ENCODE data around the gene NDFIP2.

Gene NDFIP2

DNA sequence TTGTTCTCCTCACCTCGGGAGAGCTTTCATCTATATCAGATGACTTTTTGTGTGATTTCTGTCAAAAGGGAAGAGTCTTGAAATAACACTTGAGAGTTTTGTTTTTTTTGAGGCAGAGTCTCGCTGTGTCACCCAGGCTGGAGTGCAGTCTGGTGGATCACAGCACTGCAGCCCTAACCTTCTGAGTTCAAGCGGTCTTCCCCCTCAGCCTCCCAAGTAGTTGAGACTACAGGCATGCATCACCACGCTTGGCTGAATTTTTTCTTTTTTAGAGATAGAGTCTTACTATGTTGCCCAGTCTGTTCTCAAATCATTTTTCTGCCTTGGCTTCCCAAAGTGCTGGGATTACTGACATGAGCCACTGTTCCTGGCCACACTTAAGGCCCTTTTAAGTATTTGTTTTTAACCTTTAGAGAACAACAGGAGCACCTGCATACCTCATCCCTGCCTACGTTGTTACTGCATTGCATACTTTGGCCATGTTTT is 11.4 kb downstream of the NDFIP2 start:
- DNase-seq (ENCODE audit: insufficient read length, low spot score), result no peak
- no peak for FAIRE-seq

- no peak for DNase-seq (ENCODE audit: insufficient read length, low spot score)
- no peak for FAIRE-seq
Observed at GRCh38 chr13:79492918-79493594, 12.1 kb downstream of the NDFIP2 start.

- FAIRE-seq, result no peak
- no peak for DNase-seq (ENCODE audit: insufficient read length, low spot score)
Observed at GRCh38 chr13:79496188-79496587, 15.2 kb downstream of the NDFIP2 start.

- FAIRE-seq, result no peak
- no peak for DNase-seq (ENCODE audit: insufficient read length, low spot score)
Observed at GRCh38 chr13:79497064-79497463, 16.1 kb downstream of the NDFIP2 start.

- no peak for FAIRE-seq
- DNase-seq (ENCODE audit: insufficient read length, low spot score), result no peak
Observed at GRCh38 chr13:79497852-79498251, 16.9 kb downstream of the NDFIP2 start.

DNA sequence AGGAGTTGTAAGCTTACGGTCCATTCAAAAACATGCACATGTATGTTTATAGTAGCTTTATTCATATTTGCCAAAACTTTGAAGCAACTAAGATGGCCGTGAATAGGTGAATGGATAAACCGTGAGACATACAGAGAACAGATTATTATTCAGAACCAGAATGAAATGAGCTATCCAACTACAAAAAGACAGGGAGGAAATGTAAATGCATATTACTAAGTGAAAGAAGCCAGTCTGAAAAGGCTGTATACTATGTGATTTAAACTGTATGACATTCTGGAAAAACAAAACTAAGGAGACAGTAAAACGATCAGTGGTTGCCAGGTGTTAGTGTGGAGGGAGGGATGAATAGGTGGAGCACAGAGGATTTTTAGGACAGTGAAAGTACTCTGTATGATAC is 19.9 kb downstream of the NDFIP2 start:
- FAIRE-seq (no peak), DNase-seq (ENCODE audit: insufficient read length, low spot score) (no peak)

DNA sequence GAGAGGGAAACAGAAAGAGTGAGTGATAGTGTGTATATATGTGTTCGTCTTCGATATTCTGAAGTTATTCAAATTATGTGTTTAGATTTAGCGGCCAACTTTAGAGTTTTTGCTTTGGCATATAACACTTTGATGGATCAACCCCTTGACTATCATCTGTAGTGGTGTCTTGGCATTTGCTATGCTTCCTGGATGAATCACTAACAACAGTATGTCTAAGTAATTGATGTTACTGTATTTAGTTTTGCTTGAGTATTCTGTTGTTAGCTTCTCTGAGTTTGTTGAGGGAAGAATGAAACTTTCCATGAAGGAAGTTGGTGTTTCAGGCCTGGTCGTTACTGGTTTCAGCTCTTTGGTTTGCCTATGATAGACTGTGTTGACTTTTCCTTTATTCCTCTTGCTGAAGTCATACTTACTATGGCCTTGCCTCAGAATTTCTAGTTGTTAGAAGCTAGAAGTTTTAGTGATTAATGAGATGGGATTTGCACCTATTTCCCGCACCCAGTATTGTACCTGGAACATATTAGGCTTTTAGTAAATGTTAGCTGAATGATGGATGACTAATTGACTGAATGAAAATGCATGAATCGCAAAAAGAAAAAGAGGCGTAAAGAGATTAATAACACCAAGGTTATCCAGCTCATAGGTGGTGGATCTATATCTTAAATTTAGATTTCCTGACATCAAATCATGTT is 20.7 kb downstream of the NDFIP2 start:
- FAIRE-seq, result no peak
- no peak for DNase-seq (ENCODE audit: insufficient read length, low spot score)

DNA sequence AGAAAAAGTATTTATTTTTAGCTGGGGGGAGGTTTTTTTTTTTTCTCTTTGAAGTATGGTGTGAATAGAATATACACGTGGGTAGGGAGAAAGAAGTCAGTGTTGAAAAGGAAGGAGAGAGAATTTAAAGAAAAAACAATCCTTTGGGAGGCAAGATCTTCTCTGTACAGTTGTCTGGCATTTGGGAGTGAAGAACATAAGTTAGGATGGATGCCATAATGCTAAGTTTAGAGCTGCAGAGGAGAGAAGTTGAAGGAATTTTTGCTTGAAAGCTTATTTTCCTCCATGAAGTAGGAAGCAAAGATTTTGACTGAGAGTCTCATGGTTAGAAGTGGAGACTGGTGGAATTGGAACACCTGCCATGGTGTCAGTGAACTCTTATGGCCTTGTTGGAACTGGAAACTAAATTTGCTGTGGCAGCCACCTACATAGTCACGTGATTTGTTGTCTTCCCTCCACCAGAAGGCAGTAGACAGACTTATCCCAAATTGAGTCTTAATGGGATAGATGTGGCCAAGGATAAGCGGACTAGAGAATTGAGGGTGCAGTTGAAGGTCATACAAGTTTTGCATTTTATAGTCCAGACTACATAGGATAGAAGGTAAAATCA is 22.0 kb downstream of the NDFIP2 start:
- FAIRE-seq (no peak), DNase-seq (ENCODE audit: insufficient read length, low spot score) (no peak)

DNA sequence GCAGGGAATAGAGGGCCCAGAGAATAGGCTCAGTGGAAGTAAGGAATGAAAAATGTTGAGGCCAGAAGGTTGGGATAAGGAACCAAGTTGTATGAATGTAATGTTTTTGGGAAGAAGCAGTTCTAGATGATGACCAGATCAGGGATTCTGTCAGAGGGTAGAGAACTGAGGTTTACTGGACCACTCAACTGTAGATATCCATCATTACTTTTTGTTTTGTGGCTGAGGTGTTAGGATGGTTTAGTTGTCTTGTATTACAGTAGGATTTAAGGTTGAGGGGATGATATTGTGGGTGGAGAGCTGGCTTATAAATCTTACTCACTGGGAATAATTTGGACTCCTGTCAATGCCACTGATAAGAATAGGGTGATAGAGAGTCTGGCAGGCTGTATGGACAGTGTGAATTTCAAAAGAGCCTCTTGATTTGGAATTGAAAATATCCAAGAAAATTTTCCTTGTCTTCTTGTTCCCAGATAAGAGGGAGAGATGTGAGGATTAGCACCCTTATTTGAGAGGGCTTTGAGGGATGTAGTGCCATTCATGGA is 22.6 kb downstream of the NDFIP2 start:
- DNase-seq (ENCODE audit: insufficient read length, low spot score) (no peak), FAIRE-seq (peak; percentile 18)

- DNase-seq (ENCODE audit: insufficient read length, low spot score) (no peak), FAIRE-seq (no peak)
Observed at GRCh38 chr13:79508224-79508961, 27.4 kb downstream of the NDFIP2 start.

GRCh38 chr13:79511611-79512010 is 30.7 kb downstream of the NDFIP2 start:
- FAIRE-seq, result no peak
- no peak for DNase-seq (ENCODE audit: insufficient read length, low spot score)

- DNase-seq (ENCODE audit: insufficient read length, low spot score), result no peak
- no peak for FAIRE-seq
Observed at GRCh38 chr13:79512950-79513349, 32.0 kb downstream of the NDFIP2 start.

GRCh38 chr13:79516595-79516994 is 35.6 kb downstream of the NDFIP2 start:
- FAIRE-seq, result no peak
- no peak for DNase-seq (ENCODE audit: insufficient read length, low spot score)

- DNase-seq (ENCODE audit: insufficient read length, low spot score), result no peak
- no peak for FAIRE-seq
Observed at GRCh38 chr13:79519255-79519654, 38.3 kb downstream of the NDFIP2 start.

DNA sequence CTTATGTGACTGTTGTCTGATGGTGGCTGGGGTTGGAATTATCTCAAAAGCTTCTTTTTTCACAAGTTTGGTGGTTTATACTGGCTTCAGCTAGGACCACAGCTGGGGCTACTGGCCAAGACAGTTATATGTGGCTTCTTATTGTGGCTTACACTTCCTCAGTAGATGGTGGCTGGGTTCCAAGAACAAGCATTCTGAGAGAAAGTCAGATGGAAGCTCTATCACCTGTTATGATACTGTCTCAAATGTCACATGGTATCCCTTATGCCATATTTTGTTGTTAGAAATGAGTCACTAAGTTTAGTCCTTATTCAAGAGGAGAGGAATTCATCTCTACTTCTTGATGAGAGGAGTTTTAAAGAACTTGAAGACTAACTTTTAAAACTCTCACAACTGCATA is 41.6 kb downstream of the NDFIP2 start:
- DNase-seq (ENCODE audit: insufficient read length, low spot score), result peak; percentile 9
- FAIRE-seq, result peak; percentile 79

DNA sequence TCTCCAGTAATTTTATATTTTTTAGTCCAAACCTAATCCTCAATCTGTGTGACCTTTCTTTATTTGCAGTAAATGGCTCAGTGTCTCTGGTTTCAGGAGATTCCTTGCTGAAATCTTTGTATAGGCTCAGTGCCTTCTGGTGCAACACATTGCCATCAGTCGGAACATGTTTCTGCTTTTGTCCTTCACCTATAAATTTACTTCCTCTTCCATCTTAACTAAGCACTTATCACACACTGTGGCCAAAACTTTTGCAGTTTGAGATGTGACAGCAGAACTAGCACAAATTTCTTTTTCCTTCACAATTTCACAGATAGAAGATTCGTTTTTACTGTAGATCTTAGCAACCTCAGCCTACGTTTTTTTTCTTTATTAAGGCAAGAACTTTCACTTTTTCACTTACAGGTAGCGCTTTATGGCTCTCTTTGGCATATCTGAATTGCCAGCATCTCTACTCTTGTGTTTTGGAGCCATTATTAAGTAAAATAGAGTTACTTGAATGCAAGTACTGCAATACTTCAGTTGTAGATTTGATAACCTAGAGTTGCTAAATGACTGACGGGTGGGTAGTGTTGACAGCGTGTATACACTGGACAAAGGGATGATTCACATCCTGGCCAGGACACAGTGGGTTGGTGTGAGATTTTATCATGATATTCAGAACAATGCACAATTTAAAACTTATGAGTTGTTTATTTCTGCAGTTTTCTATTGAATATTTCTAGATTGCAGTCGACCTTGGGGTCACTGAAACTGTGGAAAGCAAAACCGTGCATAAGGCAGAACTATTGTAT is 44.3 kb downstream of the NDFIP2 start:
- DNase-seq (ENCODE audit: insufficient read length, low spot score), result no peak
- peak; percentile 81 for FAIRE-seq

GRCh38 chr13:79527698-79528097 is 46.7 kb downstream of the NDFIP2 start:
- DNase-seq (ENCODE audit: insufficient read length, low spot score) (no peak), FAIRE-seq (no peak)

- FAIRE-seq (no peak), DNase-seq (ENCODE audit: insufficient read length, low spot score) (no peak)
Observed at GRCh38 chr13:79528356-79528755, 47.4 kb downstream of the NDFIP2 start.

GRCh38 chr13:79528759-79529191 is 47.8 kb downstream of the NDFIP2 start:
- FAIRE-seq, result no peak

DNA sequence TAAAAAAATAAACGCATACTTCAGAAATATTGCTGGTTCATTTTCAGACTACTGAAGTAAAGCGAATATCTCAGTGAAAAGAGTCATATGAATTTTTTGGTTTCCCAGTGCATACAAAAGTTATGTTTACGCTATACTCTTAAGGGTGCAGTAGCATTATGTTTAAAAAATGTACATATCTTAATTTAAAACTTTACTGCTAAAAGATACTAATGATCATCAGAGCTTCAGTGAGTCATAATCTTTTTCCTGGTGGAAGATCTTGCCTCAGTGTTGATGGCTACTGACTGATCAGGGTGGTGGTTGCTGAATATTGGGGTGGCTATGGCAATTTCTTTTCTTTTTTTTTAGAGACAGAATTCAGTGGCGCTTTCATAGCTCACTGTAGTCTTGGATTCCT is 48.9 kb downstream of the NDFIP2 start:
- DNase-seq (ENCODE audit: insufficient read length, low spot score) (no peak), FAIRE-seq (no peak)

More at GRCh38 chr13:79528759-79529191, 47.8 kb downstream of the NDFIP2 start:
- DNase-seq (ENCODE audit: insufficient read length, low spot score), result no peak

Data from GM19239 (cell line).